Head of caudate nucleus (tissue), 42 donors: Measurements from ENCODE around the gene SMARCA4.
"Not testable (repeated sequence)": the region's sequence is repeated elsewhere in the genome, so short reads cannot be mapped to it uniquely, and the experiment has no call there.

ENCODE experiments used
- DNase-seq, 42 donors: peaks; one replicate each; pipeline versions ENCODE4 v3.0.0 to v3.0.0-alpha.2; 2020 to 2021; ENCODE audit warnings: mixed read lengths in 7 of 42
- intact Hi-C: fragments of 100-400 bp; cut with DNase I; formaldehyde crosslinking; loops from one replicate; pipeline ENCODE4 v1.15.0; 2022

SMARCA4 gene

GRCh38 chr19:10927730-10928562, 32.9 kb upstream of the SMARCA4 start:
- DNase-seq: no peak
- intact Hi-C loops: loop anchor here (10.0 kb wide), 1 partner anchor 53 kb away; the partner anchor contains the start of gene CARM1

- intact Hi-C loops: loop anchor here (10.0 kb wide), 1 partner anchor 54 kb away; the partner anchor contains the start of gene CARM1
Measured at GRCh38 chr19:10928563-10929401, 32.0 kb upstream of the SMARCA4 start, which contains the start of the genes TIMM29 and YIPF2. Gene TIMM29, plus strand, starts transcription at chr19:10928811. Its CDS starts 12 bp downstream, at chr19:10928823. Gene YIPF2, minus strand, starts transcription at chr19:10928639. Its CDS starts 229 bp downstream, at chr19:10928410.

GRCh38 chr19:10929402-10929794, 31.4 kb upstream of the SMARCA4 start:
- DNase-seq: no peak
- intact Hi-C loops: loop anchor here (10.0 kb wide), 1 partner anchor 55 kb away; the partner anchor contains the start of gene CARM1

More at GRCh38 chr19:10928563-10929401, 32.0 kb upstream of the SMARCA4 start, which contains the start of the genes TIMM29 and YIPF2:
- DNase-seq: peak; percentile 91 to 99 (median 98)

- no peak for DNase-seq
- intact Hi-C loops: no loop called here
Measured at GRCh38 chr19:10935371-10936059, 25.3 kb upstream of the SMARCA4 start.

- intact Hi-C loops: no loop called here
- DNase-seq: peak in 23 of 42 donors; percentile 23 to 75 (median 49)
Measured at GRCh38 chr19:10936661-10937084, 24.2 kb upstream of the SMARCA4 start.

- DNase-seq, intact Hi-C loops: not testable (repeated sequence)
Measured at GRCh38 chr19:10941649-10942048, 19.2 kb upstream of the SMARCA4 start.

- DNase-seq, intact Hi-C loops: not testable (repeated sequence)
Measured at GRCh38 chr19:10943412-10943811, 17.4 kb upstream of the SMARCA4 start.

- intact Hi-C loops: no loop called here
- DNase-seq: no peak
Measured at GRCh38 chr19:10945264-10945663, 15.6 kb upstream of the SMARCA4 start.

- intact Hi-C loops: no loop called here
- DNase-seq: no peak
Measured at GRCh38 chr19:10946958-10947657, 13.7 kb upstream of the SMARCA4 start.

GRCh38 chr19:10952809-10953208, 8.0 kb upstream of the SMARCA4 start:
- no peak for DNase-seq
- intact Hi-C loops: no loop called here

GRCh38 chr19:10959277-10959968, 1.4 kb upstream of the SMARCA4 start:
- DNase-seq, intact Hi-C loops: not testable (repeated sequence)

GRCh38 chr19:10961073-10961860, 437 bp downstream of the SMARCA4 start:
- intact Hi-C loops: no loop called here

GRCh38 chr19:10962863-10963262, 2.0 kb downstream of the SMARCA4 start:
- no peak for DNase-seq
- intact Hi-C loops: no loop called here

More at GRCh38 chr19:10961073-10961860, 437 bp downstream of the SMARCA4 start:
- DNase-seq: peak in 22 of 42 donors; percentile 7 to 86 (median 73)

- intact Hi-C loops: no loop called here
- no peak for DNase-seq
Measured at GRCh38 chr19:10963865-10964264, 3.0 kb downstream of the SMARCA4 start.

- intact Hi-C loops: no loop called here
Measured at GRCh38 chr19:10964903-10965302, 4.1 kb downstream of the SMARCA4 start.

GRCh38 chr19:10965398-10965797, 4.6 kb downstream of the SMARCA4 start:
- no peak for DNase-seq
- intact Hi-C loops: no loop called here

More at GRCh38 chr19:10964903-10965302, 4.1 kb downstream of the SMARCA4 start:
- no peak for DNase-seq

- intact Hi-C loops: no loop called here
- no peak for DNase-seq
Measured at GRCh38 chr19:10966809-10967208, 6.0 kb downstream of the SMARCA4 start.
